GM21528 (cell line): ENCODE data around the gene CABLES2.

Experiments
- ATAC-seq: cut with Tn5 transposase; IDR thresholded peaks from one replicate; pipeline ENCODE4 v1.9.1; 2021; ENCODE audit warnings: mild to moderate bottlenecking, moderate library complexity; ENCODE audit not compliant: unreplicated experiment, low FRiP score

The CABLES2 gene

DNA sequence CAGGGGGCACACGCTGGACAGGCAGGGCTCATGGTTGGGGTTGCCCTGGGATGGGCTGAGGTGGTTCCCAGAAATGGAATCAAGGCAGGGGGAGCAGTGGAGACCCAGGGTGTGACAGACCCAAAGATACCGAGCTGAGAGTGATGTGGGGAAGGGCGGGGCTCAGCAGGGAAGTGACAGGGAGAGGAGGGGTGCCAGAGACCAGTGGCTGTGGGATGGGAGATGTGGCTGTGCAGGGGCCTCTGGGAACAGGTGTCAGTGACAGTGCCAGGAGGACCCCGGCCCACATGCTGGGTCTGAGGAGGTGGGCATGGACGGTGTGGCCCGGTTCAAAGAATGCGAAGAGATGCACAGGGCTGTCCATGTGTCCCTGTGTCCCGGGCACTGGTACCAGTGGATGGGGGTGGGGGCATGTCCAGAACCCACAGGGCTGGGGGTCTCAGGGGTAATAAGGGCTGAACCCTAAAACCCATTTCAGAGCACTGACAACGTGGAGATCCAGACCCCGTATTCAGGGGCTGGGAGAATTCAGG, 1.0 kb downstream of the CABLES2 start:
- no peak for ATAC-seq

DNA sequence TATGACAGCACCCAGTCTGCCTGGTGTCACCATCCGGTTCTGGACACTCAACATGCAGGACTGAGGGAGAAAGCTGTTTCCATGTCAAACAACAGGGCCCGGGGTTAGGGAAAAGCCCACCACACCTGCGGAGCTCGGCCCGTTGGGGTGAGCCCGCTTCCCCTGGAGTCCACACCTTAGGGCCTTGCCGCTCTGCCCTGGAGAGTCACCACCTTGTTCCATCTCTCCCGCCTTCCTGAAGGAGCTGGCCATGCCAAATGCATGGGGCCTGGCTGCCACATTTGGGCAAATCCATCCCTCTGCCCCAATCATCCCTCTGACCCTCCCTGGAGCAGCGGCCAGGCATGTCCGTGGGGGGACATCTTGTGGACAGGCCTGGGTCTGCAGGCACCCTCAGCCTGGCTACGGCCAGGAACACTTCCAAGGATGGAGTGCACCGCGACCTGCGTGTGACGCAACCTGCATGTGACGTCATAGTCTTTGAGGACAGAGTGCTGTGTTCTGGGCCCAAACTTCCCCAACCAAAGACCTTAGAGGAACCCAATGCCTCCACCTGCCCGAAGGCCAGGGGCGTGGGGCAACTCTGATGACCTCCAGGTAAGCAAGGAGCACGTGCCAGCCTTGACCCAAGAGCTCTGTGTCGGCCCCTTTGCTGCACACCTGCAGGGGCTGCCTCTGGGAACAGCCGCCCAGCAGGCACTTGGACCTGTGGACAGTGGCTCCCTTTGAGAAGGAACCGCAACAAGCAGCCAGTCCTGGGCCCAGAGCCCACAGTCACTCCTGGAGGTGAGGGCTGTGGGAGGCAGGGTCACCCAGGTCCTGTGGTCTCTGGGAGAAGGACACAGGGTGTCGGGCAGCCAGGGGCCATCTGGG, 1.7 kb downstream of the CABLES2 start:
- ATAC-seq: no peak

- no peak for ATAC-seq
These were observed 2.4 kb downstream of the CABLES2 start for GRCh38 chr20:62404761-62405107.

DNA sequence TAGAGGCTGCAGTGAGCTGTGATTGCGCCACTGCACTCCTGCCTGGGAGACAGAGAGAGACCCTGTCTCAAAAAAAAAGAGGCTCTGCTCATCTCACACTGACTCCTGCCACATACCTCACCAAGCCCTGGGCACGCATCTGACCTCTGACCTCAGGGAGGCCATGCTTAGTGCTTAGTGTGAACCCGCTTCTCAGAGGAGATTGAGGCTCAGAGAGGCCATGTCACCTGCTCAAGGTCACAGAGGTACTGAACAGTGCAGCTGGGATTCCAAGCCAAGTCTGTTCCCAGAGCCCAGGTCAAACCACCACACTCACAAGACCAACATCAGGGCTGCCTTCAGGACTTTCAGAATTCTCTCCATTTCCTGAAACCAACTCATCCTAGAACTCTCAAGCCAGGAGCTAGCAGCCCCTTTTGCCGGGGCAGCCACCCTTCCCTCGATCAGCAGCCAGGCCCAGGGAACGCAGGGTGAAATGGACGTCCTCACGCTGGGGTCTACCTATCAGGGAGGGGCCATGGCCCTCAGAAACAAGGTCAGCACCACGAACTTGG, 2.9 kb downstream of the CABLES2 start:
- no peak for ATAC-seq

DNA sequence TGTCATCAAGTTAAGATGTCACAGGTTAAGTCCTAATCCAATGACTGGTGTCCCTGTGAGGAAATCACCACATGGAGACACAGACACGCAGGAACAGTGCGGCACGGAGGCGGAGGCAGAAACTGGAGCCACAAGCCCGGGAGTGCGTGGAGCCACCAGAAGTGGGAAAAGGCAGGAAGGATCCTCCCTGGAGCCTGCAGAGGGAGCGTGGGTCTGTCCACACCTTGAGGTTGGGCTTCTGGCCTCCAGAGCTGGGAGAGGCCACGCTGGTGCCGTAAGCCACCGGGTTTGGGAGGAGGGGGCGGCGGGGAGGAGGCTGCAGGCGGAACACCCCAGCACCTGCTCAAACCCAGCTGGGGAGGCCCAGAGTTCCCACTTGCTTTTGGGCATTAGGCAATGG, 3.8 kb downstream of the CABLES2 start:
- no peak for ATAC-seq

GRCh38 chr20:62402456-62403150, 4.5 kb downstream of the CABLES2 start:
- no peak for ATAC-seq

GRCh38 chr20:62401331-62401779, 5.7 kb downstream of the CABLES2 start:
- ATAC-seq: no peak

DNA sequence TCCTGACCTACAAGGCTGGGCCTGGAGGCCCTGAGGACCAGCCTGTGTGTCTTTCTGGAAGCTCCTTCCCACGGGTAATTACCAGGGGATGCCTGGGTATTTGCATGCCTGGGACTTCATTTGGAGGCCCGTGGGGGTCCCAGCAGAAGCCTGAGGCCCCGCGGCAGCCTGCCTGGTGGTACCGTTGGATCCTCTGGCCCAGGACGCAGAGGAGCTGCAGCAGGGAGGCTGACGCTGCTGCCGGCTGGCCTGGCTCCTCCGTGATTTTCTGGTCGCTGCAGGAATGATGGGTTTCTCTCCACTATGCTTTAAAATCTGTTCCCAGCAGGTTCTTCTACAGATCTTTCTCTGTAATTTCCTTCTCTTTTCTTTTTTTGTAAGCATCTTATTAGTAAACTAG, 6.5 kb downstream of the CABLES2 start:
- no peak for ATAC-seq

DNA sequence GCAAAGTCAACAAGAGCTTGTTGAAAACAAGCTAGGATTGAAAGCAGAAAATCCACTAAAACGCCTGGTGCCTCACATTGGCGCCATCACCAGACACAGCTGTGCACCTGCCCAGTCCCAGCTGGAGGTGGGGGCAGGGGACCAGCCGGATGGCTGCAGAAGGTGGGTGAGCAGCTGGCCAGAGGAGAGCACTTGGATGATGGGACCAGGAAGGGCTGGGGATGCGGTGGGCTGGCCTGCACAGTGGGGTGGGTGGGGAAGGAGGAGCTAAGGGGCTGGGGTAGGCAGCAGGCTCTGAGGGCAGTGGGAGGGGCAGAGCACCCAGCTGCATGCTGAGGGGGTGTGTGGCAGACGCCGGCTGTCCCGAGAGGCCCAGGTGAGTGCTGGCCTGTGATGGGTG, 7.1 kb downstream of the CABLES2 start:
- no peak for ATAC-seq

- ATAC-seq: no peak
These were observed 8.8 kb downstream of the CABLES2 start for GRCh38 chr20:62398120-62398821.

DNA sequence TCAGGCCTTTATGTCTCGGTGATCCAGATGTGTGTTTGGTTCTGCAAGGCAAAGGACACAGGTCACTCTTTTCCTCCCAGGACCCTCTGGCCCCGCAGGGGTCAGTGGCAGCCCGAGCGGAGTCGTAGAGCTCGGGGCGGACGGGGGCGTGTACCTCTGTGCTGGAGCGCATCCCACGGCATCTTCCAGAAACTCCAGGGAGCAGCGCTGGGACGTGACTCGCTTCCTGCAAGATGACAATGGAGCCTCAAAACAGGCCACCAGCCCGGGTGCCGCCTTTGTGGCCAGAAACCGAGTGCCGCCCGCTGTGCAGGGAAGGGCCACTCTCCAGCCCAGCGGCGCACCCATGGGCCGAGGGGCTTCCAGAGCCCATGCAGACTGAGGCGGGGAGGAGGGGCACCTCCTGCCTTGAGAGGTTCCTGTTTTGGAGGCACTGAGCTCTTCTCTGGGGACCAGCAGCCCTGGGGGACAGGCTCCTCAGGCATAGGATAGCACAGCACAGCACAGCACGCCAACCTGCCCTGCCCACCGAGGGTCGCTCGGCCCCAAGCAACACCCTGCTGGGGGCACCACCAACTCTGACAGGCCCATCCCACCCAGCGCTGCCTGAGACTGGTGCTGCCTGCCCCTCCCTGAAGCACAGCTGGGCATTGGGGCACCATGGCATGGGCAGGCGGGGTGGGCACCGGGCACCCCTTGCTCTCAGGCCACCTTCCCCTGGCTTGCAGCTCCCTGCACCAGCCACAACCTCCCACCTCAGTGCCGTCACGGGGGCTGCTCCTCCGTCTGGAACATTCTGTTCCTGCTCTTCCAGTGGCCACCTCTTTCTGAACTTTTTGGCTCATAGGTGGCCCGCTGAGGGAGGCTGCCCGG, 10.5 kb downstream of the CABLES2 start:
- ATAC-seq: no peak

GRCh38 chr20:62395311-62396242, 11.5 kb downstream of the CABLES2 start:
- no peak for ATAC-seq

DNA sequence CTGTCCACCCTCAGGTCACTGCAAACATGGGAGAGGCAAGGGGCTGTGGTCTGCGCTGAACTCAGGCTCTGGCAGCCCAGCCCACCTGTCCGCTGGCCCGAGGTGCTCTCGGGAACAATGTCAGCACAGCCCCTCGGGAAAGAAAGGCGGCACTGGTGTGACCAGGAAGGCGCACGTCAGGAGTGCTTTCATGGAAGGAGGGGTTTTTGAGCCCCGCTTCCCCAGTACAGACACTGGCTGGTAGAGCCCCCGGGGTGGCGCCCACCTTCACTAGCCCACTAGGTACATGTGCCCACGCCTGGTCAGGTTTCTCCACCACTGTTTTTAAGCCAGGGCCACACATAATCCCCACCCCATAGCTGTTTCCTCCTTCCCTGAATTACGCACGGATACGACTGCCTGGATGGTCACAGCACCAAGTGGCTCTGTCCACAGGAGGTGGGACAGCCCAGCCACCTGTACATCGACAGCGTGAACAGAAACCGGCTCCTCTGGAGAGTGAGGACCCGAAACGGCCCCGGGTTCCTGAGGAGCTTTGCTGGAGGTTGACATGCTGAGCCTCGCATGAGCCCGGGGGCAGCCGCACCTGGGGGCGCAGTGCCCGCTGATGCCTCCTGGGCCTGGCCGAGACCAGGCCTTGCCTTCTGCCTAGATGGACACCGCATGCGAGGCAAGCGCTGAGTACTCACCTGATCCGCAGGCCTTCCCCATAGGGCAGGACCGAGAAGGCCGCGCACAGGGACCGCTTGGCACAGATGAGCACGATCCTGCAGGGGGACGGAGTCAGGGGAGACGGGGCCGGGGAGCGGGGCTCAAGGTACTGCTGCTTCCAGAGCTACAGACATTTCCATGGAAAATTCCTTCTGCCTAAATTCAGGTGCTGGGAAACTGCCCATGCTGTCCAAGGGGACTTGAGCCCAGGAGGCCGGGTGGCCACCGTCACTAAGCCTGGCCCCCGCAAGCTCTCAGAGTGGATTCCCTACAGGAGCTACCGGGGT, 12.5 kb downstream of the CABLES2 start:
- ATAC-seq: no peak

DNA sequence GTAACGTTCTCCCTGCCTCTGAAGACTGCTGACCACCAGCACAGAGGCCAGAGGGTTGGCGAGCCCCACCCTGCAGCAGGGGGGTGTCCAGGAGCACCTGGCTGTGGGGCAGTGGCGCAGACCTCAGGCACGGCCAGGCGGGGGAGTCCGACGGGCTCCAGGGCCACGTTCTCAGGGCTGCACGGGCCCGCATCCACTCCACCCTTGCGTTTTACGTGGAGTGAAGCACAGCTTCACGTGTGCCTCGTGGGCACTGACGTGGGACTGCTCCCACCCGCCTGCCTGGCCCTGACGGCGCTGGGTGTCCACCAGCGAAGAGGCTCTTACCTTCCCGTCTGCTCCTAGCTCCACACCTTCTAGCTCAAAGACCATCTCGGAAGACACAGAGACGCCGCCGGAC, 13.3 kb downstream of the CABLES2 start:
- ATAC-seq: no peak

GRCh38 chr20:62393335-62393665, 13.8 kb downstream of the CABLES2 start:
- ATAC-seq: no peak

- no peak for ATAC-seq
These were observed 14.3 kb downstream of the CABLES2 start for GRCh38 chr20:62392621-62393334.

DNA sequence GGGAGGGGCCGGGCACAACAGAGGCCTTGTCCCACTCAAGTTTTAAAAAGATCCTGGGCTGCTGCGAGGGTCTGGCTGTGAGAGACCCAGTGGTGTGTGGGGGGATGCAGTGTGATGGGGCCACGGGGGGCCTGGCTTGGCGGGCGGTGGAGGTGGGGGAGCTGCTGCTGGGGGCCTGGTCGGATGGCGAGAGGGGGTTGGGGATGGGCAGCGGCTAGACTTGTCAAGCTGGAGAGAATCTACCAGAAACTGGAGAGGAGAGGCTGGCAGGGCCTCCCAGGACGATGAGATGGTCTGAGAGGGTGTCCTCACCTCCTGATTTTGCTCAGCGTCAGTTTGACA, 15.0 kb downstream of the CABLES2 start:
- no peak for ATAC-seq
